Measurements from ENCODE around the gene CEP70.
"Not testable (repeated sequence)": the region's sequence is repeated elsewhere in the genome, so short reads cannot be mapped to it uniquely, and the experiment has no call there.

Gene CEP70

GRCh38 chr3:138456961-138457862 is 136.8 kb downstream of the CEP70 start:
- Histone ChIP-seq H2BK15ac (replicated peaks; ENCODE audit: low read depth) (no peak overlapping the region), H3K4me3 (ENCODE audit: low read length) (no peak overlapping the region), H3K56ac (ENCODE audit: low read length) (no peak overlapping the region), H3K4me2 (ENCODE audit: low read length) (no peak overlapping the region), H3K36me3 (ENCODE audit: control insufficient read depth, insufficient read depth, low read length) (no peaks in the 10 kb centered on the region), H2BK5ac (ENCODE audit: low read length) (no peak overlapping the region), H3K23ac (ENCODE audit: low read length) (no peak overlapping the region), H3K4me1 (ENCODE audit: control insufficient read depth, low read depth, low read length) (no peaks in the 10 kb centered on the region), H4K5ac (ENCODE audit: low read length) (no peak overlapping the region), H3K27me3 (ENCODE audit: insufficient read depth, low read length, poor library complexity) (no peaks in the 10 kb centered on the region), H3K27ac (ENCODE audit: low read depth, low read length) (no peak overlapping the region), H2BK120ac (ENCODE audit: low read depth, low read length) (no peak overlapping the region), H4K8ac (ENCODE audit: low read depth, low read length) (no peak overlapping the region), H3K9ac (ENCODE audit: low read length) (no peak overlapping the region), H3K4ac (ENCODE audit: low read depth, low read length) (no peak overlapping the region), H3K79me1 (ENCODE audit: low read length) (no peaks in the 10 kb centered on the region), H3K79me2 (ENCODE audit: control insufficient read depth, insufficient read depth, low read length) (no peaks in the 10 kb centered on the region), H3K18ac (ENCODE audit: low read length) (no peak overlapping the region), H2AK5ac (ENCODE audit: low read length) (no peak overlapping the region)
- DNase-seq = no peak
- WGBS (ENCODE audit: extremely low coverage, insufficient coverage, low lambda C conversion rate) = no CpG with 5 or more reads among the region's 13 CpGs

GRCh38 chr3:138455801-138456716 is 138.0 kb downstream of the CEP70 start:
- Histone ChIP-seq H4K8ac (ENCODE audit: low read depth, low read length) (no peak overlapping the region), H3K79me1 (ENCODE audit: low read length) (no peaks in the 10 kb centered on the region), H2BK5ac (ENCODE audit: low read length) (no peak overlapping the region), H3K4me1 (ENCODE audit: control insufficient read depth, low read depth, low read length) (no peaks in the 10 kb centered on the region), H3K23ac (ENCODE audit: low read length) (no peak overlapping the region), H3K4ac (ENCODE audit: low read depth, low read length) (no peak overlapping the region), H2BK120ac (ENCODE audit: low read depth, low read length) (no peak overlapping the region), H3K27ac (ENCODE audit: low read depth, low read length) (no peak overlapping the region), H3K18ac (ENCODE audit: low read length) (no peak overlapping the region), H3K4me3 (ENCODE audit: low read length) (no peak overlapping the region), H3K27me3 (ENCODE audit: insufficient read depth, low read length, poor library complexity) (no peaks in the 10 kb centered on the region), H4K5ac (ENCODE audit: low read length) (no peak overlapping the region), H3K36me3 (ENCODE audit: control insufficient read depth, insufficient read depth, low read length) (no peaks in the 10 kb centered on the region), H3K9ac (ENCODE audit: low read length) (no peak overlapping the region), H3K79me2 (ENCODE audit: control insufficient read depth, insufficient read depth, low read length) (no peaks in the 10 kb centered on the region), H3K4me2 (ENCODE audit: low read length) (no peak overlapping the region), H2BK15ac (replicated peaks; ENCODE audit: low read depth) (no peak overlapping the region), H3K56ac (ENCODE audit: low read length) (no peak overlapping the region), H2AK5ac (ENCODE audit: low read length) (no peak overlapping the region)
- WGBS (ENCODE audit: extremely low coverage, insufficient coverage, low lambda C conversion rate) = no CpG with 5 or more reads among the region's 13 CpGs
- DNase-seq = no peak

- no CpG with 5 or more reads among the region's 8 CpGs for WGBS (ENCODE audit: extremely low coverage, insufficient coverage, low lambda C conversion rate)
- not testable (repeated sequence) for H3K9ac ChIP-seq (ENCODE audit: low read length); H4K5ac ChIP-seq (ENCODE audit: low read length)
Measured at GRCh38 chr3:138453940-138454339, 140.1 kb downstream of the CEP70 start.

GRCh38 chr3:138452436-138452835 is 141.6 kb downstream of the CEP70 start:
- Histone ChIP-seq H4K5ac (ENCODE audit: low read length) (no peak overlapping the region), H3K56ac (ENCODE audit: low read length) (no peak overlapping the region), H3K79me1 (ENCODE audit: low read length) (no peaks in the 10 kb centered on the region), H3K27me3 (ENCODE audit: insufficient read depth, low read length, poor library complexity) (no peaks in the 10 kb centered on the region), H3K4ac (ENCODE audit: low read depth, low read length) (no peak overlapping the region), H2BK15ac (replicated peaks; ENCODE audit: low read depth) (no peak overlapping the region), H3K18ac (ENCODE audit: low read length) (no peak overlapping the region), H3K36me3 (ENCODE audit: control insufficient read depth, insufficient read depth, low read length) (no peaks in the 10 kb centered on the region), H4K8ac (ENCODE audit: low read depth, low read length) (no peak overlapping the region), H3K4me2 (ENCODE audit: low read length) (no peak overlapping the region), H2BK5ac (ENCODE audit: low read length) (no peak overlapping the region), H3K79me2 (ENCODE audit: control insufficient read depth, insufficient read depth, low read length) (no peaks in the 10 kb centered on the region), H3K27ac (ENCODE audit: low read depth, low read length) (no peak overlapping the region), H3K23ac (ENCODE audit: low read length) (no peak overlapping the region), H3K4me3 (ENCODE audit: low read length) (no peak overlapping the region), H3K4me1 (ENCODE audit: control insufficient read depth, low read depth, low read length) (no peaks in the 10 kb centered on the region), H2BK120ac (ENCODE audit: low read depth, low read length) (no peak overlapping the region), H2AK5ac (ENCODE audit: low read length) (no peak overlapping the region), H3K9ac (ENCODE audit: low read length) (no peak overlapping the region)
- no CpG with 5 or more reads among the region's 6 CpGs for WGBS (ENCODE audit: extremely low coverage, insufficient coverage, low lambda C conversion rate)
- no peak for DNase-seq

More at GRCh38 chr3:138453940-138454339, 140.1 kb downstream of the CEP70 start:
- H4K8ac ChIP-seq (ENCODE audit: low read depth, low read length); H3K4me2 ChIP-seq (ENCODE audit: low read length); H3K27ac ChIP-seq (ENCODE audit: low read depth, low read length); H3K4ac ChIP-seq (ENCODE audit: low read depth, low read length); H3K4me3 ChIP-seq (ENCODE audit: low read length); H3K79me1 ChIP-seq (ENCODE audit: low read length); H3K27me3 ChIP-seq (ENCODE audit: insufficient read depth, low read length, poor library complexity); DNase-seq; H2BK5ac ChIP-seq (ENCODE audit: low read length); H3K23ac ChIP-seq (ENCODE audit: low read length); H3K79me2 ChIP-seq (ENCODE audit: control insufficient read depth, insufficient read depth, low read length); H3K18ac ChIP-seq (ENCODE audit: low read length); H3K36me3 ChIP-seq (ENCODE audit: control insufficient read depth, insufficient read depth, low read length); H3K56ac ChIP-seq (ENCODE audit: low read length); H2BK120ac ChIP-seq (ENCODE audit: low read depth, low read length); H3K4me1 ChIP-seq (ENCODE audit: control insufficient read depth, low read depth, low read length); H2AK5ac ChIP-seq (ENCODE audit: low read length); H2BK15ac ChIP-seq (replicated peaks; ENCODE audit: low read depth): not testable (repeated sequence)

- Histone ChIP-seq H3K4ac (ENCODE audit: low read depth, low read length) (no peak overlapping the region), H3K27me3 (ENCODE audit: insufficient read depth, low read length, poor library complexity) (no peaks in the 10 kb centered on the region), H2BK15ac (replicated peaks; ENCODE audit: low read depth) (no peak overlapping the region), H4K8ac (ENCODE audit: low read depth, low read length) (no peak overlapping the region), H4K5ac (ENCODE audit: low read length) (no peak overlapping the region), H3K36me3 (ENCODE audit: control insufficient read depth, insufficient read depth, low read length) (no peaks in the 10 kb centered on the region), H3K4me1 (ENCODE audit: control insufficient read depth, low read depth, low read length) (no peaks in the 10 kb centered on the region), H3K27ac (ENCODE audit: low read depth, low read length) (no peak overlapping the region), H2AK5ac (ENCODE audit: low read length) (no peak overlapping the region), H3K23ac (ENCODE audit: low read length) (no peak overlapping the region), H3K18ac (ENCODE audit: low read length) (no peak overlapping the region), H3K56ac (ENCODE audit: low read length) (no peak overlapping the region), H2BK5ac (ENCODE audit: low read length) (no peak overlapping the region), H3K79me2 (ENCODE audit: control insufficient read depth, insufficient read depth, low read length) (no peaks in the 10 kb centered on the region), H3K4me3 (ENCODE audit: low read length) (no peak overlapping the region), H3K9ac (ENCODE audit: low read length) (no peak overlapping the region), H3K4me2 (ENCODE audit: low read length) (no peak overlapping the region), H3K79me1 (ENCODE audit: low read length) (no peaks in the 10 kb centered on the region), H2BK120ac (ENCODE audit: low read depth, low read length) (no peak overlapping the region)
- no peak for DNase-seq
- no CpG with 5 or more reads among the region's 43 CpGs for WGBS (ENCODE audit: extremely low coverage, insufficient coverage, low lambda C conversion rate)
Measured at GRCh38 chr3:138451595-138452162, 142.4 kb downstream of the CEP70 start.

Measured in mesendoderm (in vitro differentiated cells).